ENCODE results near the gene GGCT. TPM values are rescaled to one million over a fixed set of nuclear protein-coding genes. Genes with fewer than 3 reads are reported as not detected.

GGCT gene
- total and polyA plus RNA-seq, 2 of the 8 experiments (the other 6 are each of a cell fraction or from before 2014, with no cell fraction given), result 50.0 to 129 TPM

DNA sequence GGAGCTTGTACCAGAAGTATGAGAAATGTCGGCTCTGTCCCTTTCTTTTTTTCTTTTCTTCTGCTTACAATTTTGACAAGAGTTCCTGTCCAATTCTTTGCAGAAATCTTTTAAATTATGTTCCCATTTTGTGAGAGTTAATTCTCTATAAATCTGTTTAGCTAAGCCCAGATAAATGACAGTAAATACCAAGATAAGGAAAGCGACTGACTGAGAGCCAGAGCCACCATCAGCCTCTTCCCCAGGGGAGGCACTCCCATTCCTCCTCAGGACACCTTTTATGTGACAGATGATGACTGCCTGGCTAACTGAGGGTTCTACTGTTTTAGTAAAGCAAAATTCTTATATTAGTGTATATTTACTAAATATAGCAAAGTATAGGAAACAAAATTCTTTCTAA is 6.9 kb upstream of the GGCT start (continued):
- TF ChIP-seq, protein P1, sequence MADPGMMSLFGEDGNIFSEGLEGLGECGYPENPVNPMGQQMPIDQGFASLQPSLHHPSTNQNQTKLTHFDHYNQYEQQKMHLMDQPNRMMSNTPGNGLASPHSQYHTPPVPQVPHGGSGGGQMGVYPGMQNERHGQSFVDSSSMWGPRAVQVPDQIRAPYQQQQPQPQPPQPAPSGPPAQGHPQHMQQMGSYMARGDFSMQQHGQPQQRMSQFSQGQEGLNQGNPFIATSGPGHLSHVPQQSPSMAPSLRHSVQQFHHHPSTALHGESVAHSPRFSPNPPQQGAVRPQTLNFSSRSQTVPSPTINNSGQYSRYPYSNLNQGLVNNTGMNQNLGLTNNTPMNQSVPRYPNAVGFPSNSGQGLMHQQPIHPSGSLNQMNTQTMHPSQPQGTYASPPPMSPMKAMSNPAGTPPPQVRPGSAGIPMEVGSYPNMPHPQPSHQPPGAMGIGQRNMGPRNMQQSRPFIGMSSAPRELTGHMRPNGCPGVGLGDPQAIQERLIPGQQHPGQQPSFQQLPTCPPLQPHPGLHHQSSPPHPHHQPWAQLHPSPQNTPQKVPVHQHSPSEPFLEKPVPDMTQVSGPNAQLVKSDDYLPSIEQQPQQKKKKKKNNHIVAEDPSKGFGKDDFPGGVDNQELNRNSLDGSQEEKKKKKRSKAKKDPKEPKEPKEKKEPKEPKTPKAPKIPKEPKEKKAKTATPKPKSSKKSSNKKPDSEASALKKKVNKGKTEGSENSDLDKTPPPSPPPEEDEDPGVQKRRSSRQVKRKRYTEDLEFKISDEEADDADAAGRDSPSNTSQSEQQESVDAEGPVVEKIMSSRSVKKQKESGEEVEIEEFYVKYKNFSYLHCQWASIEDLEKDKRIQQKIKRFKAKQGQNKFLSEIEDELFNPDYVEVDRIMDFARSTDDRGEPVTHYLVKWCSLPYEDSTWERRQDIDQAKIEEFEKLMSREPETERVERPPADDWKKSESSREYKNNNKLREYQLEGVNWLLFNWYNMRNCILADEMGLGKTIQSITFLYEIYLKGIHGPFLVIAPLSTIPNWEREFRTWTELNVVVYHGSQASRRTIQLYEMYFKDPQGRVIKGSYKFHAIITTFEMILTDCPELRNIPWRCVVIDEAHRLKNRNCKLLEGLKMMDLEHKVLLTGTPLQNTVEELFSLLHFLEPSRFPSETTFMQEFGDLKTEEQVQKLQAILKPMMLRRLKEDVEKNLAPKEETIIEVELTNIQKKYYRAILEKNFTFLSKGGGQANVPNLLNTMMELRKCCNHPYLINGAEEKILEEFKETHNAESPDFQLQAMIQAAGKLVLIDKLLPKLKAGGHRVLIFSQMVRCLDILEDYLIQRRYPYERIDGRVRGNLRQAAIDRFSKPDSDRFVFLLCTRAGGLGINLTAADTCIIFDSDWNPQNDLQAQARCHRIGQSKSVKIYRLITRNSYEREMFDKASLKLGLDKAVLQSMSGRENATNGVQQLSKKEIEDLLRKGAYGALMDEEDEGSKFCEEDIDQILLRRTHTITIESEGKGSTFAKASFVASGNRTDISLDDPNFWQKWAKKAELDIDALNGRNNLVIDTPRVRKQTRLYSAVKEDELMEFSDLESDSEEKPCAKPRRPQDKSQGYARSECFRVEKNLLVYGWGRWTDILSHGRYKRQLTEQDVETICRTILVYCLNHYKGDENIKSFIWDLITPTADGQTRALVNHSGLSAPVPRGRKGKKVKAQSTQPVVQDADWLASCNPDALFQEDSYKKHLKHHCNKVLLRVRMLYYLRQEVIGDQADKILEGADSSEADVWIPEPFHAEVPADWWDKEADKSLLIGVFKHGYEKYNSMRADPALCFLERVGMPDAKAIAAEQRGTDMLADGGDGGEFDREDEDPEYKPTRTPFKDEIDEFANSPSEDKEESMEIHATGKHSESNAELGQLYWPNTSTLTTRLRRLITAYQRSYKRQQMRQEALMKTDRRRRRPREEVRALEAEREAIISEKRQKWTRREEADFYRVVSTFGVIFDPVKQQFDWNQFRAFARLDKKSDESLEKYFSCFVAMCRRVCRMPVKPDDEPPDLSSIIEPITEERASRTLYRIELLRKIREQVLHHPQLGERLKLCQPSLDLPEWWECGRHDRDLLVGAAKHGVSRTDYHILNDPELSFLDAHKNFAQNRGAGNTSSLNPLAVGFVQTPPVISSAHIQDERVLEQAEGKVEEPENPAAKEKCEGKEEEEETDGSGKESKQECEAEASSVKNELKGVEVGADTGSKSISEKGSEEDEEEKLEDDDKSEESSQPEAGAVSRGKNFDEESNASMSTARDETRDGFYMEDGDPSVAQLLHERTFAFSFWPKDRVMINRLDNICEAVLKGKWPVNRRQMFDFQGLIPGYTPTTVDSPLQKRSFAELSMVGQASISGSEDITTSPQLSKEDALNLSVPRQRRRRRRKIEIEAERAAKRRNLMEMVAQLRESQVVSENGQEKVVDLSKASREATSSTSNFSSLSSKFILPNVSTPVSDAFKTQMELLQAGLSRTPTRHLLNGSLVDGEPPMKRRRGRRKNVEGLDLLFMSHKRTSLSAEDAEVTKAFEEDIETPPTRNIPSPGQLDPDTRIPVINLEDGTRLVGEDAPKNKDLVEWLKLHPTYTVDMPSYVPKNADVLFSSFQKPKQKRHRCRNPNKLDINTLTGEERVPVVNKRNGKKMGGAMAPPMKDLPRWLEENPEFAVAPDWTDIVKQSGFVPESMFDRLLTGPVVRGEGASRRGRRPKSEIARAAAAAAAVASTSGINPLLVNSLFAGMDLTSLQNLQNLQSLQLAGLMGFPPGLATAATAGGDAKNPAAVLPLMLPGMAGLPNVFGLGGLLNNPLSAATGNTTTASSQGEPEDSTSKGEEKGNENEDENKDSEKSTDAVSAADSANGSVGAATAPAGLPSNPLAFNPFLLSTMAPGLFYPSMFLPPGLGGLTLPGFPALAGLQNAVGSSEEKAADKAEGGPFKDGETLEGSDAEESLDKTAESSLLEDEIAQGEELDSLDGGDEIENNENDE (IDR thresholded peaks at IDR 0.05; ENCODE audit: insufficient replicate concordance, low read length), result no peak
- TF ChIP-seq GABPA (IDR thresholded peaks at IDR 0.05; ENCODE audit: borderline replicate concordance, insufficient read depth, low read length), result no peak
- no peak for TF ChIP-seq JUN (IDR thresholded peaks at IDR 0.05; ENCODE audit: low read depth, low read length)
- no peak for TF ChIP-seq CBX8 (IDR thresholded peaks at IDR 0.05; ENCODE audit: borderline replicate concordance, low read depth, low read length)
- no peak for TF ChIP-seq FOSL1 (IDR thresholded peaks at IDR 0.05; ENCODE audit: insufficient read depth, low read depth, low read length)
- TF ChIP-seq YY1 (IDR thresholded peaks at IDR 0.05; ENCODE audit: low read depth, low read length), result no peak
- TF ChIP-seq POLR2AphosphoS5 (IDR thresholded peaks at IDR 0.05; ENCODE audit: low read depth, low read length), result no peak
- TF ChIP-seq, protein P2, sequence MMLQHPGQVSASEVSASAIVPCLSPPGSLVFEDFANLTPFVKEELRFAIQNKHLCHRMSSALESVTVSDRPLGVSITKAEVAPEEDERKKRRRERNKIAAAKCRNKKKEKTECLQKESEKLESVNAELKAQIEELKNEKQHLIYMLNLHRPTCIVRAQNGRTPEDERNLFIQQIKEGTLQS (IDR thresholded peaks at IDR 0.05; ENCODE audit: insufficient read depth, low read depth, low read length), result no peak
- TF ChIP-seq TBP (IDR thresholded peaks at IDR 0.05; ENCODE audit: low read depth, low read length), result no peak
- no peak for TF ChIP-seq BCL11A (IDR thresholded peaks at IDR 0.05; ENCODE audit: low read depth in 2 of 2, low read length in 2 of 2)
- no peak for TF ChIP-seq SIRT6 (IDR thresholded peaks at IDR 0.05; ENCODE audit: low read length)

Measured in H1 (cell line).